CD4-positive, alpha-beta memory T cell (primary cell): ENCODE results near the gene CDH16. TPM values are rescaled to one million over a fixed set of nuclear protein-coding genes. Genes with fewer than 3 reads are reported as not detected.
A peak's percentile ranks its signal among the peaks of the same experiment; 100 is the strongest.

Experiments
- CTCF ChIA-PET: fragments of 350-600 bp; sonication (Branson Sonifier 250); formaldehyde crosslinking; loops from one replicate; lab custom pipeline; 2021; ENCODE audit warnings: inconsistent platforms; ENCODE audit not compliant: partially characterized antibody; lab: Charles Lee
- POLR2A ChIA-PET: fragments of 350-600 bp; sonication (Branson Sonifier 250); formaldehyde crosslinking; loops from one replicate; lab custom pipeline; 2021; ENCODE audit not compliant: partially characterized antibody; lab: Charles Lee
- DNase-seq, 5 donors: peaks; one replicate each; pipeline versions ENCODE4 v3.0.0 to v3.0.0-alpha.2; 2020 to 2022; ENCODE audit warnings: mixed read lengths in 1 of 5
- H3K27ac ChIP-seq: one replicate; pipeline ENCODE4 v1.7.0; 2013; ENCODE audit warnings: low read depth, low read length
- H3K27me3 ChIP-seq: 2 replicates; pipeline ENCODE4 v1.7.0; 2013; ENCODE audit warnings: mild to moderate bottlenecking, low read length, moderate library complexity; ENCODE audit not compliant: insufficient read depth
- H3K36me3 ChIP-seq: 2 replicates; pipeline ENCODE4 v1.7.0; 2013; ENCODE audit warnings: mild to moderate bottlenecking, low read length, moderate library complexity; ENCODE audit not compliant: insufficient read depth
- H3K4me1 ChIP-seq: 2 replicates; pipeline ENCODE4 v1.7.0; 2013; ENCODE audit warnings: mild to moderate bottlenecking, low read length, moderate library complexity; ENCODE audit not compliant: insufficient read depth
- H3K4me3 ChIP-seq, 2 donors: one replicate each; pipeline ENCODE4 v1.7.0; 2013; ENCODE audit warnings: low read length in 2 of 2, mild to moderate bottlenecking in 1 of 2
- H3K9me3 ChIP-seq, 2 donors: one replicate each; pipeline ENCODE4 v1.7.0; 2013; ENCODE audit warnings: low read length in 2 of 2, control low read depth in 1 of 2; ENCODE audit not compliant: control insufficient read depth in 1 of 2
- H3K27ac Mint-ChIP-seq, 7 donors: one replicate each; pipeline ENCODE4 v1.8.0; 2020 to 2021; ENCODE audit warnings: mixed read lengths in 7 of 7, mild to moderate bottlenecking in 6 of 7, inconsistent platforms in 3 of 7, moderate library complexity in 3 of 7
- H3K27me3 Mint-ChIP-seq, 2 donors: one replicate each; pipeline ENCODE4 v1.8.0; 2020 to 2021; ENCODE audit warnings: mixed read lengths in 2 of 2
- H3K36me3 Mint-ChIP-seq, 2 donors: one replicate each; pipeline ENCODE4 v1.8.0; 2020 to 2021; ENCODE audit warnings: mixed read lengths in 2 of 2, inconsistent platforms in 1 of 2, mild to moderate bottlenecking in 1 of 2
- H3K4me1 Mint-ChIP-seq, 4 donors: one replicate each; pipeline ENCODE4 v1.8.0; 2020 to 2021; ENCODE audit warnings: mixed read lengths in 4 of 4, mild to moderate bottlenecking in 1 of 4
- H3K4me3 Mint-ChIP-seq, 8 donors: one replicate each; pipeline ENCODE4 v1.8.0; 2020 to 2021; ENCODE audit warnings: mixed read lengths in 8 of 8, mild to moderate bottlenecking in 7 of 8, moderate library complexity in 6 of 8, inconsistent platforms in 3 of 8
- H3K9me3 Mint-ChIP-seq, 8 donors: one replicate each; pipeline ENCODE4 v1.8.0; 2020 to 2021; ENCODE audit warnings: mixed read lengths in 8 of 8, mild to moderate bottlenecking in 5 of 8, inconsistent platforms in 3 of 8, moderate library complexity in 1 of 8
- intact Hi-C: fragments of 100-400 bp; cut with micrococcal nuclease; formaldehyde crosslinking; loops from one replicate; pipeline ENCODE4 v1.15.1; 2023
- polyA plus RNA-seq, 2 donors: library from polyadenylated mRNA; unstranded; fragments of 300-500 nt; fragmentation: Illumina TruSeq; gene quantifications; one replicate each; pipeline ENCODE4 v1.2.3, GENCODE V29; 2021
- total RNA-seq, 2 experiments: library from RNA; stranded (reverse); gene quantifications; one replicate each; pipeline ENCODE4 v1.2.3, GENCODE V29; 2021

Gene CDH16
- total and polyA plus RNA-seq, 4 experiments from 2014 or later: not detected

- Mint-ChIP-seq H3K36me3 (peaks cover 26 to 53% of the 10 kb centered on the region in 2 donors), H3K4me1 (peaks cover 14 to 35% (median 23%) of the 10 kb centered on the region in 4 donors), H3K27ac (peak overlapping the region in 1 of 7 donors; percentile 76), H3K27me3 (no peaks in the 10 kb centered on the region), H3K4me3 (no peak overlapping the region), H3K9me3 (no peaks in the 10 kb centered on the region)
- no peaks in the 10 kb centered on the region for H3K27me3 ChIP-seq
- no peak overlapping the region for H3K27ac ChIP-seq
- intact Hi-C loops: no loop called here
- H3K4me1 ChIP-seq: peaks cover 26% of the 10 kb centered on the region
- CTCF ChIA-PET: no interaction called here
- no peak overlapping the region for H3K4me3 ChIP-seq
- DNase-seq: no peak
- H3K9me3 ChIP-seq: no peaks in the 10 kb centered on the region
- POLR2A ChIA-PET: no interaction called here
- peaks cover 53% of the 10 kb centered on the region for H3K36me3 ChIP-seq
These were observed 21.6 kb upstream of the CDH16 start for GRCh38 chr16:66940236-66940635.

- DNase-seq: no peak
- no peaks in the 10 kb centered on the region for H3K27me3 ChIP-seq
- ChIA-PET CTCF (interaction anchor here (1.6 to 1.7 kb wide), 2 partner anchors 8 to 44 kb away, joined by 3 to 6 read pairs; no protein-coding TSS in a partner anchor), POLR2A (no interaction called here)
- H3K27ac ChIP-seq: no peak overlapping the region
- intact Hi-C loops: no loop called here
- H3K4me3 ChIP-seq: no peak overlapping the region
- no peak overlapping the region for H3K27ac Mint-ChIP-seq
- no peaks in the 10 kb centered on the region for H3K9me3 ChIP-seq
- H3K4me3 Mint-ChIP-seq: no peak overlapping the region
- H3K36me3 Mint-ChIP-seq: peaks cover 26 to 60% of the 10 kb centered on the region in 2 donors
- H3K9me3 Mint-ChIP-seq: no peaks in the 10 kb centered on the region
- no peaks in the 10 kb centered on the region for H3K27me3 Mint-ChIP-seq
- H3K36me3 ChIP-seq: peaks cover 53% of the 10 kb centered on the region
- H3K4me1 Mint-ChIP-seq: peaks cover 14 to 44% (median 27%) of the 10 kb centered on the region in 4 donors
- peaks cover 29% of the 10 kb centered on the region for H3K4me1 ChIP-seq
These were observed 20.7 kb upstream of the CDH16 start for GRCh38 chr16:66939366-66939765.

- Mint-ChIP-seq H3K9me3 (no peaks in the 10 kb centered on the region), H3K4me1 (peaks cover 26 to 59% (median 40%) of the 10 kb centered on the region in 4 donors), H3K4me3 (peak overlapping the region in 3 of 8 donors; percentile 44 to 59 (median 46)), H3K36me3 (peaks cover 23 to 65% of the 10 kb centered on the region in 2 donors), H3K27ac (peak overlapping the region in 5 of 7 donors; percentile 22 to 91 (median 54)), H3K27me3 (no peaks in the 10 kb centered on the region)
- H3K36me3 ChIP-seq: peaks cover 40% of the 10 kb centered on the region
- intact Hi-C loops: no loop called here
- ChIA-PET POLR2A (no interaction called here), CTCF (interaction anchor here (1.6 to 1.7 kb wide), 2 partner anchors 10 to 43 kb away, joined by 3 to 6 read pairs; no protein-coding TSS in a partner anchor)
- H3K4me3 ChIP-seq: no peak overlapping the region
- H3K4me1 ChIP-seq: peaks cover 39% of the 10 kb centered on the region
- H3K9me3 ChIP-seq: no peaks in the 10 kb centered on the region
- DNase-seq: no peak
- no peaks in the 10 kb centered on the region for H3K27me3 ChIP-seq
- no peak overlapping the region for H3K27ac ChIP-seq
These were observed 19.1 kb upstream of the CDH16 start for GRCh38 chr16:66937725-66938337.

GRCh38 chr16:66936889-66937554 lies 18.3 kb upstream of the CDH16 start:
- Histone ChIP-seq H3K27me3 (no peaks in the 10 kb centered on the region), H3K27ac (no peak overlapping the region), H3K9me3 (no peaks in the 10 kb centered on the region), H3K36me3 (peaks cover 32% of the 10 kb centered on the region), H3K4me1 (peaks cover 47% of the 10 kb centered on the region), H3K4me3 (no peak overlapping the region)
- H3K4me1 Mint-ChIP-seq: peaks cover 31 to 67% (median 46%) of the 10 kb centered on the region in 4 donors
- no peaks in the 10 kb centered on the region for H3K27me3 Mint-ChIP-seq
- intact Hi-C loops: no loop called here
- no peaks in the 10 kb centered on the region for H3K9me3 Mint-ChIP-seq
- peak overlapping the region in 7 of 8 donors; percentile 44 to 93 (median 62) for H3K4me3 Mint-ChIP-seq
- no peak for DNase-seq
- H3K36me3 Mint-ChIP-seq: peaks cover 20 to 65% of the 10 kb centered on the region in 2 donors
- CTCF ChIA-PET: interaction anchor here (0.7 kb wide), 1 partner anchor 64 kb away, joined by 3 read pairs; no protein-coding TSS in a partner anchor
- POLR2A ChIA-PET: no interaction called here
- H3K27ac Mint-ChIP-seq: peak overlapping the region; percentile 25 to 91 (median 61)

- no peak overlapping the region for H3K4me3 ChIP-seq
These were observed 17.8 kb upstream of the CDH16 start for GRCh38 chr16:66936462-66936861.

GRCh38 chr16:66935314-66936011 lies 16.8 kb upstream of the CDH16 start, which contains the start of gene CES2:
CES2 (plus strand) TSS chr16:66935516; CDS start chr16:66935636, 120 bp downstream.
- CTCF ChIA-PET: no interaction called here
- intact Hi-C loops: loop anchor here (2.0 kb wide), 1 partner anchor 63 kb away; no protein-coding TSS in a partner anchor
- peak within 1 kb of the TSS; percentile 97 for H3K27ac ChIP-seq
- Mint-ChIP-seq H3K27me3 (no peaks in the 10 kb centered on the region), H3K36me3 (peaks cover 14 to 63% of the 10 kb centered on the region in 2 donors), H3K4me1 (peaks cover 33 to 72% (median 51%) of the 10 kb centered on the region in 4 donors), H3K4me3 (peak within 1 kb of the TSS; percentile 93 to 100 (median 99)), H3K27ac (peak within 1 kb of the TSS; percentile 97 to 99 (median 99)), H3K9me3 (no peaks in the 10 kb centered on the region)
- H3K4me3 ChIP-seq: peak within 1 kb of the TSS; percentile 88 to 98
- H3K4me1 ChIP-seq: peaks cover 49% of the 10 kb centered on the region
- POLR2A ChIA-PET: interaction anchor here (0.7 to 1.9 kb wide), 3 partner anchors 8 to 219 kb away, joined by 3 to 10 read pairs (median 4); partner anchors contain the start of gene NAE1
- peaks cover 16% of the 10 kb centered on the region for H3K36me3 ChIP-seq
- no peak for DNase-seq
- no peaks in the 10 kb centered on the region for H3K27me3 ChIP-seq
- H3K9me3 ChIP-seq: no peaks in the 10 kb centered on the region

More at GRCh38 chr16:66936462-66936861, 17.8 kb upstream of the CDH16 start:
- Histone ChIP-seq H3K27ac (no peak overlapping the region), H3K36me3 (peaks cover 26% of the 10 kb centered on the region), H3K27me3 (no peaks in the 10 kb centered on the region), H3K4me1 (peaks cover 49% of the 10 kb centered on the region), H3K9me3 (no peaks in the 10 kb centered on the region)
- H3K36me3 Mint-ChIP-seq: peaks cover 17 to 65% of the 10 kb centered on the region in 2 donors
- DNase-seq: no peak
- no peaks in the 10 kb centered on the region for H3K9me3 Mint-ChIP-seq
- intact Hi-C loops: no loop called here
- H3K27ac Mint-ChIP-seq: peak overlapping the region; percentile 25 to 80 (median 61)
- CTCF ChIA-PET: no interaction called here
- POLR2A ChIA-PET: no interaction called here
- peak overlapping the region in 7 of 8 donors; percentile 16 to 93 (median 62) for H3K4me3 Mint-ChIP-seq
- peaks cover 33 to 72% (median 51%) of the 10 kb centered on the region in 4 donors for H3K4me1 Mint-ChIP-seq
- no peaks in the 10 kb centered on the region for H3K27me3 Mint-ChIP-seq
